GM18870 (cell line): ENCODE results near the gene C1D.
"Not testable (repeated sequence)": the region's sequence is repeated elsewhere in the genome, so short reads cannot be mapped to it uniquely, and the experiment has no call there.

Experiments
- ATAC-seq: cut with Tn5 transposase; IDR thresholded peaks from one replicate; pipeline ENCODE4 v1.9.1; 2021; ENCODE audit warnings: moderate library complexity; ENCODE audit not compliant: unreplicated experiment

The C1D gene

GRCh38 chr2:68062680-68063387 lies at the start of gene C1D:
Gene C1D (minus strand): TSS chr2:68063004. CDS start chr2:68047310, 15,694 bp downstream.
- peak; percentile 94 for ATAC-seq

GRCh38 chr2:68110102-68110501 lies 47.3 kb upstream of the C1D start:
- ATAC-seq, result peak; percentile 76

DNA sequence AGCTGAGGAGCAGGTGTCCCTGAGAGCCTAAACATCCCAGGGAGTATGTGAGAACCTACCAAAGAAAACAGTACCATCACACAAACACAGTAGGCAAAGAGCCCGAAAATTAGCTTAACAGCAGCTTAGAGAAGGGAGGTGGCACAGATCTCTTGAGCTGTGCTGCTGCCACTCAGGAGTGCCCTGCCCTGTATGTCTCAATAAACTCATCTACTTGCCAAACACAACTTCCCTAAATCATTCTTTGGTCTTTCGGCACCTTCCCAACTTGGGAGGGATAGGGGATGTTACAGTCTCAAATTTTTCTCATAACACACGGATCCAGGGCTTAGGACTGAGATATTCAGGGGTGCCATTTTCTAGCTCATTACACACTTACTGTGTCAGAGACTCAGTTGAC lies 45.3 kb upstream of the C1D start:
- ATAC-seq, result no peak

- ATAC-seq, result no peak
Observed at GRCh38 chr2:68107475-68107874, 44.7 kb upstream of the C1D start.

DNA sequence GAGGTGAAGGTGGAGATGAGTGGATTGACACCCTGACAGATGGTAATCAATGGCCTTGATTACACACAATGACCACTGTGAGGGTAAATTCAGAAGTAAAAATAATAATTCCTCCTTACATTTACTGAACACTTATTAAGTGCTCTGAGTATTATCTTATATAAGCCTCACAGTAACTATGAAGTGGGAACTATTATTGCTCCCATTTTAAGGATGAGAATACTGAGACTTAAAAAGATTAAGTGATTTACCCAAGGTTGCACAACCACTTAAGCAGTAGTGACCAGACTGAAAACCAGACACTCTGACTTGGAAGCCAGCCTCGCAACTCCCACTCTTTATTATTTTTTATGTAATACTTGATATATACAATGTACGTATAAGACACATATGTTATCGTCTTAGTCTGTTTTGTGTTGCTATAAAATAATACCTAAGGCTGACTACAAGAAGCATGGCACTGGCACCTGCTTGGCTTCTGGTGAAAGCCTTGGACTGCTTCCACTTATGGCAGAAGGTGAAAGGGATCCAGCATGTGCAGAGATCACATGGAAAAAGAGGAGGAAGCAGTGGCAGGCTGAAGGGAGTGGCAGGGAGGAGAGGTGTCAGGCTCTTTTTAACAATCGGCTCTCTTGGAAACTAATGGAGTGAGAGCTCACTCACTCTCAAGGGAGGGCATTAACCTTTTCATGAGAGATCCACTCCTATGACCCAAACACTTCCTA lies 41.5 kb upstream of the C1D start:
- no peak for ATAC-seq

GRCh38 chr2:68103709-68104055 lies 40.9 kb upstream of the C1D start:
- ATAC-seq, result no peak

GRCh38 chr2:68103030-68103708 lies 40.4 kb upstream of the C1D start:
- ATAC-seq, result no peak

DNA sequence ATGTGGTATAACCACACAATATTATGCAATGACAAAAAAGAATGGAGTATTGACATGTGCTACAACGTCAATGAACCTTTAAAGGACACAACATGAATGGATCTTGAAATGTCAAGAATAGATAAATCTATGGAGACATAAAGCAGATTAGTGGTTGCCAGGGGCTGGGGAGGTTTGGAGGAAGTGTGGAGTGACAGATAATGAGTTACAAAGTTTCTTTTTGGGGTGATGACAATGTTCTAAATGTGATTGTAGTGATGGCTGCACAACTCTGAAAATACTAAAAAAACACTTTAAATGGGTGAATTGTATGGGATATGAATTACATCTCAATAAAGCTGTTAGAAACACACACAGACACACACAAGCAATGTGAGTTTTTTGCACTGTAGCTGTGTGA lies 37.4 kb upstream of the C1D start:
- no peak for ATAC-seq

DNA sequence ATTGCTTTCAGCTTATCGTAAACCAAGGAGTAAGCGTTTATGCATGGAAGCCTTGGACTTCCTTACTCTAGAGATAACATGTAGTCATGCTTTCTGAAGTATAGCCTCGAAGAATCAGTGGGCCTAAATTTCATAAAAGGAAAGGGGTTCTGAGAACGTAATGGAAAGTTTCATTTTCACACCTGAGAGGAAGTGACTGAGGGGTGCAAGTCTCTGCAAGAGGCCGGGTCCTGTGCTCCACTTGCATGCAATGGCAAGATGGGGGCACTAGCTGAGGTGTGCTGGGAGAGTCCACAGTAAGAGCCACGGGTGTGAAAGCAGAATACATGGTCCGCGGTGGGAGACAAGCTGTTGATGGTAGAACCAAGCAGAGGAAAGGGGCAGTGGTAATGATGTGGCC lies 36.5 kb upstream of the C1D start:
- ATAC-seq, result no peak

DNA sequence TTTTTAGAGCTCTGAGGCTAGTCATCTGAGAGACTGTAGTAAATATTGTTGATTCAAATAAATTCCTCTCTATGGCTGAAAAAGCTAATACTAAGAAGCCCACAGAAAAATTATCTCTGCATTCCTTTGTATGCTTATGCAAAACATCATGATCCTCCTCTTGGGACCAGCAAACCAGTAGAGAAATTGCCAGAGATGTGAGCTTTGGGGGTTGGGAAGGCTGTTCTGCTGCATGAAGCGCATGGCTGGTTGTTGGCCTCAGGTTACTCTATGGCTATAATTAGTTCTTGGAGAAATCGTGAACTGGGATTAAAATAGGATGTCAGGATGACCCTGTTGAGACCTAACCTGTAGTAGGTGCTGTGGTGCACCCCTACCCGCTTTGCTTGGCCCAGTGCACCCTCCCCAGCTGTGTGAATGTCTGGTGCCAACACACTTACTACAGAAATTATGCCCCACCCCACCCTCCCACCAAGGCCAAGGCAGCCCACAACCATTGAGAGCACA lies 35.5 kb upstream of the C1D start:
- no peak for ATAC-seq

DNA sequence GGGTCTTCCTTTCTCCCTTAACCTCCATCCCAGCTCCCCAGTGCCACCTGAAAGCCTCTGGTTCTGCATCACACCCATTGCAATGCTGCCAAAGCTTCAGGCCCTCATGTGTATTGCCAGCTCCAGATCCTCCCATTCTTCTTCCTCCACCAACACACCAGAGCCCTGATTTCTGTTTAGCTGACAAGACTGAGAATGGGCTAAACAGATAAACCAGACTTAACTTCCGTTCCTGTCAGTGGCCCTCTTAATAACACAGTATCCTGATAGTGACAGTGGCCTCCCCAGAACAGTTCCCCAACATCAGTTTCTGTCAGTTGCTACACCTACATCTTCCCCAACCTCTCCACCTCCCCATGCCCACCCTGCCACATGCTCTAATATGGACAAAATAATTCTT lies 31.3 kb upstream of the C1D start:
- no peak for ATAC-seq

- no peak for ATAC-seq
Observed at GRCh38 chr2:68093634-68094033, 30.8 kb upstream of the C1D start.

- no peak for ATAC-seq
Observed at GRCh38 chr2:68091439-68092034, 28.7 kb upstream of the C1D start.

DNA sequence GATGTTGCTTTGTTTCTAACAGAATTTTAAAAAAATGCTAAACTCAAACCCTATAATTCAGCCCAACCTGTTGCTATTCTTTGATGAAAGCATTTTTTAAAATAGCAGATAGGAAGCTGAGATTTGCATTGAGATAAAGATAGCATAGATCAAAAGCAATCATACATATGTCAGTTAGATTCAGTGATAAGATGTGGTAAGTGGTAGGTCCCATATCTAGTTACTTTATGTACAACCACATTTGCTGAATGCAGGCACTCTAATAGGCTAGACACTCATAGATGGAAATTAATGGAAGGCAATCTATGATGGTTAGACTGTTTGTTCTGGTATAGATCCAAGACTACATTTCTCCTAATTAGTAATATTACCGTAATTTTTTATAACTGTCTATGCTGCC lies 27.2 kb upstream of the C1D start:
- no peak for ATAC-seq

- ATAC-seq, result no peak
Observed at GRCh38 chr2:68088940-68089339, 26.1 kb upstream of the C1D start.

DNA sequence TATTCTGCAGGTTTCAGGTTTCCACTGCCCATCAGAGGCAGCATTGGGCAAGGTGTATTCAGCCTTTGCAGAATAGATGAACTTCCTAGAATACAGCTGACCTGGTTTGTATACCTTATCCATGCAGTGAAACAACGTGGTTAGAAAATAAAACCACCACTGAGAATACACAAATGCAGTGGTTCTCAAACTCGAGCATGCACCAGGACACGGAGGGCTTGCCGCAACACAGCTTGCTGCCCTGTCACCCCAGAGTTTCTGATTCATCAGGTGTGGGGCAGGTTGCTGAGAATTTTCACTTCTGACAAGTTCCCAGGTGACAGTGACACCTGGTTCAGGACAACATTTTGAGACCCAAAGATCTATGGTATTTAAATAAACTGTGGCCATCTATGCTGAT lies 23.4 kb upstream of the C1D start:
- ATAC-seq, result no peak

GRCh38 chr2:68083346-68083745 lies 20.5 kb upstream of the C1D start:
- ATAC-seq, result no peak

DNA sequence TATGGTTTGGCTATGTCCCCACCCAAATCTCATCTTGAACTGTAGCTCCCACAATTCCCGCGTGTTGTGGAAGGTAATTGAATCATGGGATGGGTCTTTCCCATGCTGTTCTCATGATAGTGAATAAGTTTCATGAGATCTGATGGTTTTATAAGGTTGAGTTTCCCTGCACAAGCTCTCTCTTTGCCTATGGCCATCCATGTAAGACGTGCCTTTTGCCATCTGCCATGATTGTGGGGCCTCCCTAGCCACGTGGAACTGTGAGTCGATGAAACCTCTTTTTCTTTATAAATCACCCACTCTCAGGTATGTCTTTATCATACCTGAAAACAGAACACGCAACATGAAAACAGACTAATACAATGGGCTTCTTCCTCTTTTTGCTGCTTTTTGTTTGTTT lies 11.2 kb upstream of the C1D start:
- ATAC-seq, result no peak

- not testable (repeated sequence) for ATAC-seq
Observed at GRCh38 chr2:68063797-68064646, 1.2 kb upstream of the C1D start.

DNA sequence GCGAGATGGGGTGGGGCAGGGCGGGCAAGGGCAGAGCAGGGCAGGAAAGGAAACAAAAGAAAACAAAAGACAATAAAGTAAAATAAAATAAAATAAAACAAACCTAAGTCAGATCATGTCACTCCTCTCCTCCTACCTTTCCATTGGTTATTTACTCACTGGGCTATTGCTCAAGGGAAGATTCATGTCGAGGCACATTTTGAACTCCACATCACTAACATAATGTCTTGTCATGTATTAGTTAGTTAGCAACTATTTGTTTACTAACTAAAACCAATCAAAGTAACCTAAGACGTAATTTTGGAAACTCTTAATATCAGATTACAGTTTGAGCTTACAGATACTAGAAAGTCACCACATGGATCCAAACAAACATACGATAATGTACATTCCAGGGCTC lies 2.2 kb downstream of the C1D start:
- ATAC-seq, result no peak
